HepG2 (cell line): ENCODE measurements around the gene LYSET. TPM values are rescaled to one million over a fixed set of nuclear protein-coding genes. Genes with fewer than 3 reads are reported as not detected.

ENCODE experiments used
- LRRFIP1 ChIP-seq: sonication (generic); formaldehyde crosslinking; conservative IDR thresholded peaks from 2 replicates; pipeline ENCODE4 v1.4.0; 2020; ENCODE audit warnings: missing genetic modification reagents
- MZF1 ChIP-seq: sonication (generic); formaldehyde crosslinking; IDR thresholded peaks from 2 replicates; pipeline ENCODE4 v1.8.1; 2023; ENCODE audit warnings: mild to moderate bottlenecking, missing genetic modification reagents, borderline replicate concordance
- NFIC ChIP-seq: IDR thresholded peaks from 2 replicates; pipeline ENCODE4 v1.6.1; 2012; ENCODE audit warnings: mild to moderate bottlenecking, low read length, inconsistent platforms
- RBM22 ChIP-seq: fragments of 200-400 bp; formaldehyde crosslinking; optimal IDR thresholded peaks from 2 replicates; pipeline ENCODE3; 2017; ENCODE audit warnings: mild to moderate bottlenecking, low read length, moderate library complexity
- TBX3 ChIP-seq: fragments of 450-650 bp; IDR thresholded peaks from 2 replicates; pipeline ENCODE4 v1.6.1; 2017; ENCODE audit warnings: antibody characterized with exemption, mild to moderate bottlenecking, inconsistent platforms, borderline replicate concordance
- THRA ChIP-seq: sonication (generic); formaldehyde crosslinking; IDR thresholded peaks from 2 replicates; pipeline ENCODE4 v1.4.0; 2020; ENCODE audit warnings: missing genetic modification reagents, borderline replicate concordance
- U2AF2 ChIP-seq: fragments of 200-400 bp; formaldehyde crosslinking; IDR thresholded peaks from 2 replicates; pipeline ENCODE4 v1.6.1; 2017; ENCODE audit warnings: low read depth, mild to moderate bottlenecking, low read length
- ZNF441 ChIP-seq: sonication (generic); formaldehyde crosslinking; IDR thresholded peaks from 2 replicates; pipeline ENCODE4 v1.7.0; 2021; ENCODE audit warnings: missing genetic modification reagents, borderline replicate concordance
- ZNF619 ChIP-seq: sonication (generic); formaldehyde crosslinking; IDR thresholded peaks from 2 replicates; pipeline ENCODE4 v1.4.0; 2020; ENCODE audit warnings: mild to moderate bottlenecking, missing genetic modification reagents
- ZNF646 ChIP-seq: sonication (generic); formaldehyde crosslinking; IDR thresholded peaks from 2 replicates; pipeline ENCODE4 v1.9.0; 2021; ENCODE audit warnings: mild to moderate bottlenecking, missing genetic modification reagents
- polyA plus RNA-seq, 8 experiments: library from polyadenylated mRNA; depleted of rRNA in 3 of 8; stranded (reverse) in 7 of 8; unstranded in 1 of 8; fragments of >200 nt; fragmentation: Illumina TruSeq in 4 of 8; extraction: Trizol in 4 of 8; gene quantifications; 2 replicates each; pipeline versions ENCODE4 v1.2.1 to v1.2.3, GENCODE V29; 2011 to 2016; ENCODE audit warnings: low read depth in 4 of 8, missing spikeins in 1 of 8, mixed read lengths in 1 of 8; ENCODE audit not compliant: insufficient read depth in 1 of 8
- total RNA-seq, 5 experiments: library from RNA; depleted of rRNA; stranded (reverse); fragments of >200 nt; fragmentation: Illumina TruSeq; extraction: Trizol; gene quantifications; 2 replicates each; pipeline ENCODE4 v1.2.3, GENCODE V29; 2016; ENCODE audit warnings: low read depth in 1 of 5

LYSET gene
- total and polyA plus RNA-seq, 2 of the 13 experiments (the other 11 are each of a cell fraction or from before 2014, with no cell fraction given) = 19.1 to 36.6 TPM

GRCh38 chr14:93150227-93151208, 34.6 kb upstream of the LYSET start (continued):
- TF ChIP-seq ZNF646 (CRISPR knock-in tag) (no peak), TBX3 (0 out of 2 replicates have a peak, but pooled peaks have one; percentile 31), NFIC (no peak), MZF1 (CRISPR knock-in tag) (no peak), THRA (CRISPR knock-in tag) (no peak), LRRFIP1 (CRISPR knock-in tag) (no peak), U2AF2 (no peak), RBM22 (no peak), ZNF441 (CRISPR knock-in tag) (no peak), ZNF619 (no peak)
